ENCODE measurements around the gene SPDYE6. TPM values are rescaled to one million over a fixed set of nuclear protein-coding genes. Genes with fewer than 3 reads are reported as not detected.
"Not testable (repeated sequence)": the region's sequence is repeated elsewhere in the genome, so short reads cannot be mapped to it uniquely, and the experiment has no call there.

Gene SPDYE6
- total RNA-seq, 1 experiment from 2014 or later: not detected

DNA sequence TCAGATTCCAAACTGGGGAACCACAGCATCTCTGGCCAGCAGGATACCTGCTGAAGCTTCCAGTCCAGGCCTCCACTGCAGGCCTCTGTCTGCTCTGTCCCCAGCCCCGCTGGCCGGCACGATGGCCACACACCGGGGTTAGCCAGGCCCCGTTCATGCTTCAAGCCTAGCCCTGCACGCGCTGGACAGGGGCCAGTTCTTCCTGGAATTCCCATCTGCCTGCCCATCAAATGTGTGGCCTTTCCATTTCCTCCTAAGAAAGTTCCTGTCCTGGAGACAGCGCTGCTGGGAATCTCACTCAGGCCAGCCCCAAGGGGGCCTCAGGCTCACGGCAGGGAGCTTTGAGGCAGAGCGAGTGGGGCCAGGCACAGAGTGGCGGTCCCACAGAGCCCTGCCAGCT is 51.6 kb downstream of the SPDYE6 start:
- ChIA-PET CTCF (no interaction called here), POLR2A (no interaction called here)
- no peaks in the 10 kb centered on the region for H3K27me3 Mint-ChIP-seq (ENCODE audit: insufficient read depth, unreplicated experiment)
- intact Hi-C loops (cut with micrococcal nuclease): no loop called here
- TF ChIP-seq, protein P1, sequence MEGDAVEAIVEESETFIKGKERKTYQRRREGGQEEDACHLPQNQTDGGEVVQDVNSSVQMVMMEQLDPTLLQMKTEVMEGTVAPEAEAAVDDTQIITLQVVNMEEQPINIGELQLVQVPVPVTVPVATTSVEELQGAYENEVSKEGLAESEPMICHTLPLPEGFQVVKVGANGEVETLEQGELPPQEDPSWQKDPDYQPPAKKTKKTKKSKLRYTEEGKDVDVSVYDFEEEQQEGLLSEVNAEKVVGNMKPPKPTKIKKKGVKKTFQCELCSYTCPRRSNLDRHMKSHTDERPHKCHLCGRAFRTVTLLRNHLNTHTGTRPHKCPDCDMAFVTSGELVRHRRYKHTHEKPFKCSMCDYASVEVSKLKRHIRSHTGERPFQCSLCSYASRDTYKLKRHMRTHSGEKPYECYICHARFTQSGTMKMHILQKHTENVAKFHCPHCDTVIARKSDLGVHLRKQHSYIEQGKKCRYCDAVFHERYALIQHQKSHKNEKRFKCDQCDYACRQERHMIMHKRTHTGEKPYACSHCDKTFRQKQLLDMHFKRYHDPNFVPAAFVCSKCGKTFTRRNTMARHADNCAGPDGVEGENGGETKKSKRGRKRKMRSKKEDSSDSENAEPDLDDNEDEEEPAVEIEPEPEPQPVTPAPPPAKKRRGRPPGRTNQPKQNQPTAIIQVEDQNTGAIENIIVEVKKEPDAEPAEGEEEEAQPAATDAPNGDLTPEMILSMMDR (IDR thresholded peaks at IDR 0.05; ENCODE audit: unreplicated experiment): no peak
- no TSS peak for BruUV-seq (replicated peaks)
- no peaks in the 10 kb centered on the region for H3K36me3 Mint-ChIP-seq (ENCODE audit: insufficient read depth, unreplicated experiment)
- no peak overlapping the region for H3K4me3 Mint-ChIP-seq (ENCODE audit: unreplicated experiment)
- no peak for DNase-seq (ENCODE audit: unreplicated experiment)
- no peaks in the 10 kb centered on the region for H3K4me1 Mint-ChIP-seq (ENCODE audit: insufficient read depth, unreplicated experiment)
- H3K9me3 Mint-ChIP-seq (ENCODE audit: unreplicated experiment): no peaks in the 10 kb centered on the region
- H3K27ac Mint-ChIP-seq (ENCODE audit: low read depth, unreplicated experiment): no peak overlapping the region

DNA sequence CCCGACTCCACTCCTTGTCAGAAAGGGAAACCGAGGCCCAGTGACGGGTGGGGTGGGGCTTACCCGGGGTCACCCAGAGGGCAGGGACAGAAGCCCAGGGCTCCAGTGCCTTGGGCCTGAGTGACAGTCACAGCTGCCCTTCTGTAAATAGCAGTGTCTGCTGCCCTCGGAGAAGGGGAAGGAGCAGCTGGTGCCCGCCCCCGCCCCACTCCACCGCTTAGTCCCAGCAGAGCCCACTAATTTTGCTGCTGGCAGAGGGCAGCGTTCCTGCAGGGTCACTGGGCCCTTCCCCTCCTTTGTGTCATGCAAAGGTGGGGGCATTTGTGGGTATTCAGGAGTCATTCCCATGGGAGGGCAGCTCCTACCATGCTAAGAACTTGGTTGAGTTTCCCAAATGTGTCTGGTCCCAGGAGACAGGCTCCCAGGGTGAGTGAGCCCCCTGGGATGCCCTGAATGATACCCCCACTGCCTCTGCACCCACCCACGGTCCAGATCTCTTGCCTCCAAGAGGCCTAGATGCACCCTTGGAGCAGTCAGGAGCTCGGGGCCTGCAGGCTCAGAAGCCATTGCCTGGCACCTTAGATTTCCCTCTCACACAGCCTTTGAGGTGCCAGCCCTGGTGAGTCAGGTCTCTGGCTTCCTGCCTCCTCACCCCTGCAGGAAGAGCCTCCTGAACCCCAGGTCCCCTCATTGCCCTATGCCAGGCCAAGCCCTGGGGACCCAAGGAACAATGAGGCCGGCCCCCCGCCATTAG is 52.4 kb downstream of the SPDYE6 start:
- Mint-ChIP-seq H3K4me1 (ENCODE audit: insufficient read depth, unreplicated experiment) (no peaks in the 10 kb centered on the region), H3K27ac (ENCODE audit: low read depth, unreplicated experiment) (no peak overlapping the region), H3K9me3 (ENCODE audit: unreplicated experiment) (no peaks in the 10 kb centered on the region), H3K36me3 (ENCODE audit: insufficient read depth, unreplicated experiment) (no peaks in the 10 kb centered on the region), H3K27me3 (ENCODE audit: insufficient read depth, unreplicated experiment) (no peaks in the 10 kb centered on the region), H3K4me3 (ENCODE audit: unreplicated experiment) (no peak overlapping the region)
- ChIA-PET CTCF (no interaction called here), POLR2A (no interaction called here)
- TF ChIP-seq, protein P1 (IDR thresholded peaks at IDR 0.05; ENCODE audit: unreplicated experiment): no peak
- intact Hi-C loops (cut with micrococcal nuclease): no loop called here
- no TSS peak for BruUV-seq (replicated peaks)
- DNase-seq (ENCODE audit: unreplicated experiment): no peak

DNA sequence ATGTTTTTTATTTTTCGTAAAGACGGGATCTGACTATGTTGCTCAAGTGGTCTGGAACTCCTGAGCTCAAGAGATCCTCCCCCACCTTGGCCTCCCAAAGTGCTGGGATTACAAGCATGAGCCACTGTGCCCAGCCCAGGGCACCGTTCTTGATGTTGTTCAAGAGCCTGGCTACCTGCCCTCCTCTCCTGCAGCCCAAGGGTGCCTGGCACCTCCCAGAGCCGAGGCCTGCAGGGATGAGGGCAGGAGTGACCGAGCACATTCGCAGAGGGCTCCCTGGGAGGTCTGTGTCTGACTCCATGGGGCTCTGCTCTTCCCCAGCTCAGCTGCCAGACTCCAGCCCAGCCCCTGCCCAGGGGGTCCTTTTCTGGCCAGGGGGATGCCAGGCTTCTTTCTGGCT is 54.2 kb downstream of the SPDYE6 start:
- H3K9me3 Mint-ChIP-seq (ENCODE audit: unreplicated experiment): no peaks in the 10 kb centered on the region
- POLR2A ChIA-PET: no interaction called here
- no TSS peak for BruUV-seq (replicated peaks)

DNA sequence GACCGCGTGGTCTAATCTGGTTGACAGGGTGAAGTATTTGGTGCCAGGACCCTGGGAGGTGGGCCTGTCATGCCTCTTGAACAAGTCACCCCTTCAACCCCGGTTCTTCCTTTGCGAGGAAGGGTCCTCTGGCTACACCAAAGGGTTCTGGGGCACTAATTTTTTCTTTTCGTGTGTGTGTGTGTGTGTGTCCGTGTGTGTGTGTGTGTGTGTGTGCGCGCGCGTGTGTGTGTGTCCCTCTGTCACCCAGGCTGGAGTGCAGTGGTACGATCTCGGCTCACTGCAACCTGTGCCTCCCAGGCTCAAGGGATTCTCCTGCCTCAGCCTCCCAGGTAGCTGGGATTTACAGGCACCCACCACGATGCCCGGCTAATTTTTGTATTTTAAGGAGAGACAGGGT is 54.9 kb downstream of the SPDYE6 start:
- H3K4me1 Mint-ChIP-seq (ENCODE audit: insufficient read depth, unreplicated experiment); H3K9me3 Mint-ChIP-seq (ENCODE audit: unreplicated experiment); H3K4me3 Mint-ChIP-seq (ENCODE audit: unreplicated experiment); H3K27ac Mint-ChIP-seq (ENCODE audit: low read depth, unreplicated experiment); POLR2A ChIA-PET; H3K36me3 Mint-ChIP-seq (ENCODE audit: insufficient read depth, unreplicated experiment); DNase-seq (ENCODE audit: unreplicated experiment); intact Hi-C loops (cut with micrococcal nuclease); H3K27me3 Mint-ChIP-seq (ENCODE audit: insufficient read depth, unreplicated experiment); BruUV-seq (replicated peaks): not testable (repeated sequence)
- CTCF ChIA-PET: interaction anchor here (0.9 kb wide), 1 partner anchor 30 kb away, joined by 3 read pairs; no protein-coding TSS in a partner anchor

More for the DNA sequence above, 54.2 kb downstream of the SPDYE6 start:
- intact Hi-C loops (cut with micrococcal nuclease): no loop called here
- TF ChIP-seq, protein P1 (IDR thresholded peaks at IDR 0.05; ENCODE audit: unreplicated experiment): no peak
- H3K27me3 Mint-ChIP-seq (ENCODE audit: insufficient read depth, unreplicated experiment): no peaks in the 10 kb centered on the region
- CTCF ChIA-PET: interaction anchor here (0.9 kb wide), 1 partner anchor 31 kb away, joined by 3 read pairs; no protein-coding TSS in a partner anchor
- H3K4me1 Mint-ChIP-seq (ENCODE audit: insufficient read depth, unreplicated experiment): no peaks in the 10 kb centered on the region
- no peak for DNase-seq (ENCODE audit: unreplicated experiment)
- no peak overlapping the region for H3K27ac Mint-ChIP-seq (ENCODE audit: low read depth, unreplicated experiment)
- no peaks in the 10 kb centered on the region for H3K36me3 Mint-ChIP-seq (ENCODE audit: insufficient read depth, unreplicated experiment)
- no peak overlapping the region for H3K4me3 Mint-ChIP-seq (ENCODE audit: unreplicated experiment)
